NCI-H2196 (cell line): ENCODE data around the gene SLITRK5.

ENCODE experiments used
- DNase-seq: peaks from one replicate; lab custom pipeline; 2025; ENCODE audit not compliant: unreplicated experiment; lab: John Stamatoyannopoulos, UW

SLITRK5 gene

GRCh38 chr13:87671031-87671752 is at the start of gene SLITRK5:
SLITRK5 (plus strand) TSS chr13:87671371; CDS start chr13:87675389, 4,018 bp downstream.
- peak; percentile 53 for DNase-seq

GRCh38 chr13:87622971-87623370 is 48.2 kb upstream of the SLITRK5 start:
- no peak for DNase-seq

- peak; percentile 2 for DNase-seq
Measured at GRCh38 chr13:87656306-87656705, 14.9 kb upstream of the SLITRK5 start.

- no peak for DNase-seq
Measured at GRCh38 chr13:87661471-87661870, 9.7 kb upstream of the SLITRK5 start.

- no peak for DNase-seq
Measured at GRCh38 chr13:87666831-87667230, 4.3 kb upstream of the SLITRK5 start.

- no peak for DNase-seq
Measured at GRCh38 chr13:87667686-87668085, 3.5 kb upstream of the SLITRK5 start.

- DNase-seq = peak; percentile 16
Measured at GRCh38 chr13:87669379-87669978, 1.7 kb upstream of the SLITRK5 start.

- DNase-seq = no peak
Measured at GRCh38 chr13:87671753-87672605, 808 bp downstream of the SLITRK5 start.

- DNase-seq = no peak
Measured at GRCh38 chr13:87674247-87674738, 3.1 kb downstream of the SLITRK5 start.

GRCh38 chr13:87675851-87676250 is 4.7 kb downstream of the SLITRK5 start:
- DNase-seq = no peak

GRCh38 chr13:87676254-87677042 is 5.3 kb downstream of the SLITRK5 start:
- no peak for DNase-seq

GRCh38 chr13:87677043-87677495 is 5.9 kb downstream of the SLITRK5 start:
- no peak for DNase-seq

GRCh38 chr13:87677496-87678371 is 6.6 kb downstream of the SLITRK5 start:
- peak; percentile 8 for DNase-seq

- DNase-seq = no peak
Measured at GRCh38 chr13:87678372-87678752, 7.2 kb downstream of the SLITRK5 start.

- peak; percentile 11 for DNase-seq
Measured at GRCh38 chr13:87680298-87680697, 9.1 kb downstream of the SLITRK5 start.

GRCh38 chr13:87684850-87685742 is 13.9 kb downstream of the SLITRK5 start:
- no peak for DNase-seq

- no peak for DNase-seq
Measured at GRCh38 chr13:87696458-87696857, 25.3 kb downstream of the SLITRK5 start.

GRCh38 chr13:87698268-87698667 is 27.1 kb downstream of the SLITRK5 start:
- DNase-seq = no peak

- no peak for DNase-seq
Measured at GRCh38 chr13:87709947-87710346, 38.8 kb downstream of the SLITRK5 start.
